COR-L47 (cell line): Measurements from ENCODE around the gene ABHD17B.
"Not testable (repeated sequence)": the region's sequence is repeated elsewhere in the genome, so short reads cannot be mapped to it uniquely, and the experiment has no call there.

ENCODE experiments used
- DNase-seq: peaks from one replicate; lab custom pipeline; 2025; lab: John Stamatoyannopoulos, UW

The ABHD17B gene

DNA sequence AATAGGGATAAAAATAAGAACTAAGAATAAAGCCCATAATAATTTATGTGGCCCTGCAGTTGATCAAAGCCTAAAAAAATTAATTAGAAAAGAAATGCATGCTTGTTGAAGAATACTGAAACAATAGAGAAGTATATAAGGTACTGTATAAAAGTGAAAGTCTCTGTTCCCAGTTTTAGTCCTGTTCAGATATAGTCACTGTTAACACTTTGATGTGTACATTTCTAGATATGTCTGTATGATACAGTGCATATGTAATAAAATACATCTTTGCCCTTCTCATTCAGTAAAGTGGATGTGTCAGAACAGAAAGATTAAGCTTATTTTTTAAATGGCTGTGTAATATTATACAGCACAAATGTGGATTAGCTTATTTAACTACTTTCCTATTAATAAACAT, 4.5 kb upstream of the ABHD17B start:
- DNase-seq: no peak

DNA sequence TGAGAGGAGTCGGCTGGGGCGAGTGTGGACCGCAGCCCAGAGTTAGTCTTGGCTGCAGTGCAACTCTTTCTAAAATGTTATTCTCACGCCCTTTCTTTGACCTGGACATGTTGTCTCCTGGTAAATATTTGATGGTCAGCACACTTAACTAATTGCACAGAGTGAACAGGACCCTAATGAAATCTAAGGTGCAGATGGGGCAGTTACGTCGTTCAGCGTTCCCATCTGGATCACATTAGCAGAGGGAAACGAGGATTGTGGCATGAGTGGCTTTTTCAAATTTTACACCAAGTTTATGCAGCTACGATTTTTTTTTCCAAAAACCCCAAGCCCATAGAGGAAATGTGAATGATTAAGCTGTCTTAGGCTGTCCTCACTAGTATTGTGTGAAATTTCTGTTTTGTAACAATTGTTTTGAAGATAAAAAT, 929 bp upstream of the ABHD17B start:
- no peak for DNase-seq

GRCh38 chr9:71910650-71911060, 338 bp downstream of the ABHD17B start:
- DNase-seq: no peak

DNA sequence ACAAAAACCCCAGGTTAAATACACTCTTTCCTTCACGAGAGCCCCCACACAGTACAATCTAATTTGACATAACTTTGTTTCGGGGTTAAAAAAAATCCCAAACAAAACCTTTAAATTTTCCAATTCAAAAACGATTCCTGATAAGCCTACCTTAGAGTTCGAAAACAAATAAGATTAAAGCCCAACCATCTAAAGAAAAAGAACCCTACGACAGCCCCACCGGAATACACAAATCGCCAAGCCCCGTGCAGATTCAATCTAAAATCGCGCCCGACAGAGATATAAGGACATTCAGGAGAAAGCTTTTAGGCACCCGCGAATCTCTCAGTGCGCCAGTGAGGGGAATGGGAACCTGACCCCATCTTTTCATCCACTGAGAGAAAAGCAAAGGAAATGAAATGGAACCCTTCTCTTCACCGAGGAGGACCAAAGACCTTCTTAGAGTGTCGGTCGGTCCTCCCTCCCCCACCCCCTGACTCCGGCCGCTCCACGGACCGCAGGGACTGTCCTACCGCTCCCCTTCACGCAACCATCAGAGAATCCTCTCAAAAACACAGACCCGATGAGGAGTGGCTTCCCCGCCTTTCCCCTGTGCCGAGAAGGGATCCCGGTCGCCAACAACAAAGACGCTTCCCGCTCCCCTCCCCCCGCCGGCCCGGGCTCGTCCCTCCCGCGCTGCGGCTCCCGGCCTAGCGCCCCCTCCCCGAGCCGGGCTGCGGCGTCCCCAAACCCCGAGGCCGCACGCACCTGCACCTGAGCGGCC, 925 bp downstream of the ABHD17B start:
- DNase-seq: peak; percentile 40

DNA sequence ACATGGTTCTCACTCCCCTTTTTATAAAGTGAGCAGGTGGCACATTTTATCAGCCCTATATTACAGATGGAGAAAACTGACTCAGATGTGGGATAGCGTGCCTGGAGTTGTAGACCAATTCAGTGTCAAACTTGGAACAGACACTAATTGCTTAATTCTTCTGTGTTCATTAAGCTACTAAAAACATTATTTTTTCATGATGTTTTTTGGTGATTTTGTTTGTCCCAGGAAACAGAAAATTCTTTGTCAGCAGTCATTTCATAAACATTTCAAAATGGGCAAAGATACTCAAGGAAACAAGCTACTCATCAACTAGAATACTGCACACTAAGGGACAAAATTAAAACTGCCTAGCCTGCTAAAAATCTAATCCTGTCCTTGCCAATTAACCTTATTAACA, 2.2 kb downstream of the ABHD17B start:
- no peak for DNase-seq

DNA sequence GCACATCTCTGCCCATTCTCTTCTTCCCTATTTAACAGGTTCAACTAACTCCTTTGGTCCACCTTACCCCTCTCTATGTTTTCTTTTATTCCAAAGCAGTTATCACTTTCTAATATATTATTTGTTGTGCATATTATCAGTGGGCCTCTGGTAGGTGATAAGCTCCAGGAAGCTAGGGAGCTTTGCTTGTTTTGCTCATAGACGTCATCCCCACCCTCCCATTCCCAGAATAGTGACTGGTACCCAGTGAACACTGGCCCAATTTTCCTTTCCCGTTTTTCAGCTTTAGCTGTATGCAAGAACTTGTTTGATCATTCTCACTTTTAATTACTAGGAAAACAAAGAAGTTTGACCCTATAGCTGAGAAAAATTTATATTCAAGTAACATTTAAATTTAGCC, 6.9 kb downstream of the ABHD17B start:
- DNase-seq: no peak

- no peak for DNase-seq
Observed at GRCh38 chr9:71901695-71902597, 9.0 kb downstream of the ABHD17B start.

GRCh38 chr9:71898756-71899155, 12.2 kb downstream of the ABHD17B start:
- DNase-seq: not testable (repeated sequence)

- DNase-seq: no peak
Observed at GRCh38 chr9:71897577-71897976, 13.4 kb downstream of the ABHD17B start.

DNA sequence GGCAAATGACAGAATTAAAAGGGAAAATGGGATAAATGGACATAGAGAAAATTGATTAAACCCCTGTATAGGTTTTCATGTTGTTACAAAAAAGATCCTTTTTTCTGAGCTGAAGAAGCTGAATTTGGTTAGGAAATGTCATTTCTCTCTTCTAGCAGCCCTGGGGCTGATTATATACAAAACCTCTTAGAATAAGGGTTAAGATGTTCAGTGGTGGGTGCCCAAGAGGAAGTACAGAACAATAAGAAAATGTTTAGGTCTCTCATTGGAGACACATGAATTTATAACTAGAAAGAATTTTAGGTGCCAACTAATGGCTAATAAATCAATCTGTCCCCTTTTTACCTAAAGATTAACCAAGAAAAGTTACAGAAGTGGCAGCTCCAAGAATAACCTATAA, 14.2 kb downstream of the ABHD17B start:
- no peak for DNase-seq

GRCh38 chr9:71895955-71896354, 15.0 kb downstream of the ABHD17B start:
- DNase-seq: no peak

- DNase-seq: no peak
Observed at GRCh38 chr9:71895117-71895516, 15.9 kb downstream of the ABHD17B start.

DNA sequence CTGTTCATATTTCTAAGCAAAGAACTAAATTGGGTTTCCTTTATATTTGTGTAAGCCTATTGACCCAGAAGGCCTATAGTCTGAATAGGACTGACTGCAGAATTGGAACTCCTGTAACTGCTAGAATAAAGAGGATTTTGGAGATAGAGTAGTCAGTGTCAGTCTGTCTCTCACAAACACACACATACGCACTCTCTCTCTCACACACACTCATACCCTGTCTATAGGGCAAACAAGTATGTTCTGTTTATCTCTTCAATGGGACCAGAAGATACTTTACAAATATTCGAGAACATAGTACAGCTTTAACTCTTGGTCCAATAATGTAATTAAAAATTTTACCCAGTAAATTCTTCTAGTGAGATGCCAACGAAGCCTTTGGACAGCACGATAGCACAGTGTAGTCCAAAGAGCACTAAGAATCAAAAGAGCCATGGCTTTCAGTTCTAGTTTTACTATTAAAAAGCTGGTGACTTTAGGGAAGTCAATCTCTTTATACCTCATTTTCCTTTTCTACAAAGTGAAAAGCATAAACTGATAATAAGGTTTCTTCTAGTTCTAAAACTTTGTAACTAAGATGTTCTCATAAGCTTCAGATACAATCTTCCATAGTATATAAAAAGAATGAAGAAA, 19.3 kb downstream of the ABHD17B start:
- DNase-seq: no peak

DNA sequence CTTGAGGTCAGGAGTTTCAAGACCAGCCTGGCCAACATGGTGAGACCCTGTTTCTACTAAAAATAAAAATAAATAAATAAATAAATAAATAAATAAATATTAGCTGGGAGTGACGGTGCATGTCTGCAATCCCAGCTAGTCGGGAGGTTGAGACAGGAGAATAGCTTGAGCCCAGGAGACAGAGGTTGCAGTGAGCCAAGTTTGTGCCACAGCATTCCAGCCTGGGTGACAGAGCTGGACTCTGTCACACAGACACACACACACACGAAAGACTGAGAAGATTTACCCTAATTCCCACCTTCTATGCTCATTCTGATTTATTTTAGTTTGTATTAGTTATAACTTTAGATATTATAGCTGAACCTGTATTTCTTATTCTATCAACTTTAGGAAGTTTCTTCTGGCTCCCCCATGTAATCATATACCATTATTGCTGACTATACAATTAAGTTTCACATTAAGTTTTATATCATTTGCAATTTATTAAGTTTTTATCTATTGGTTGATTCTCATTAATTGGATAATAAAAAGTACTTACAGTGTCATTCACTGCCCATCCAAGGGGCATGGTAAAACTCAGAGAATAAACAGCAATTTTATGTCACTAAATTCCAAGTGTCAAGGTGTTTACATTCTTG, 20.8 kb downstream of the ABHD17B start:
- no peak for DNase-seq

- no peak for DNase-seq
Observed at GRCh38 chr9:71887362-71887761, 23.6 kb downstream of the ABHD17B start.

GRCh38 chr9:71886541-71886940, 24.5 kb downstream of the ABHD17B start:
- no peak for DNase-seq

DNA sequence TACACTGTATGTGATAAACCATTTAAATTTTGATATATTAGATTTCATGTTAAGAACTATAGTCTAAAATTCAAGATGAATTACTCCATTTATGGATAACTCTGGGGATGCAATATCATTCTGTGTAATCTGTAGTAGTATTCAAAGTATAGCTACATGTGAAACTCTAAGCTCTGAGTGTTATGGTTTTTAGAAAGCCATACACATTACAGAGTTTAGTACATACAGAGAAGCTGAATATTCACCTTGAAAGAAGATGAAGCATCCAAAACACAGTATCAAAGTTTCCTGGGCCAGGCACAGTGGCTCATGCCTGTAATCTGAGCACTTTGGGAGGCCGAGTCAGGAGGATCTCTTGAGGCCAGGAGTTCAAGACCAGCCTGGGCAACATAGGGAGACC, 25.0 kb downstream of the ABHD17B start:
- no peak for DNase-seq

- no peak for DNase-seq
Observed at GRCh38 chr9:71885467-71885866, 25.5 kb downstream of the ABHD17B start.

DNA sequence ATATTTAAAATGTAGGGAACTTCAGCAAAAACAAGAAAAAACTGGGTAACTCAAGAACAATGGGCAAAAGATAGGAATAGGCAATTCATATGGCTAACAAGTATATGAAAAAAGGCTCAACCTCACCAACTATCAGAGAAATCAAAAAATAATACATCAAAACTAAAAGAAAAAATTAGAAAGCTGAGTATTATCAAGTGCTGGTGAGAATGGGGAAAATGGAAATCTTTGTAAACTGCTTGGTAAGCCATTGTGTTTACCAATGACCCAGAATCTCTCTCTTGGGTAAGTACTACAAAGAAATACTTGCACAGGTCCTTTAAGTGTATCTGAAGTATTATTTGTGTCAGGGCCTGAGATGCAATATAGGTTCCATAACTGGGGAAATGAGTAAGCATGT, 27.0 kb downstream of the ABHD17B start:
- DNase-seq: no peak

DNA sequence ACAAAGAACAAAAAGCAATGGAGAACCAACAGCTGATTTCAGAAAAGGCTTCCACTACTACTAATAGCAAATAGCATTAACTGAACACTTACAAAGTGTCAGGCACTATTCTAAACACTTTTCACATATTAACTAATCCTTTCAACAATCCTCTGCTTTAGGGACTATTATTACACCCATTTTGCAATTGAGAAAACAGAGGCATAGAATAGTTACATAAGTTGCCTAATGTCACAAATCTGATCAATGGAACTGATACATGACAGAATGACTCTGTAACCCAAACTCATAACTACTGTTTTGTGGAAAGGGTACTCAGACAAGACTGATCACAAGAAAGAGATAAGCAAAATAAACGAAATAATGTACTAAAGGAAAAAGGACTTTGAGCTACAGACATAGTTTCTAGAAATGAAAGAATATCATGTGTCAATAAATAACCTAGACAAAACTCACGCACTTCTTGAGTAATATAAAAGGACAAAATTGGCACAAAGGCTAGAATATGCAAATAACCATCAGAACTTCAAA, 31.3 kb downstream of the ABHD17B start:
- DNase-seq: no peak

- DNase-seq: no peak
Observed at GRCh38 chr9:71878327-71879274, 32.4 kb downstream of the ABHD17B start.
